GM12892 (cell line): ENCODE measurements around the gene SALL1.

Experiments
- POLR2A ChIP-seq: IDR thresholded peaks from 2 replicates; pipeline ENCODE4 v1.6.1; 2011; ENCODE audit warnings: low read depth, low read length, control low read depth
- POLR2AphosphoS5 ChIP-seq: IDR thresholded peaks from 2 replicates; pipeline ENCODE4 v1.6.1; 2011; ENCODE audit warnings: low read depth, low read length, control low read depth

GRCh38 chr16:51163894-51164566 is 13.0 kb upstream of the SALL1 start:
- TF ChIP-seq POLR2AphosphoS5 (no peak), POLR2A (no peak)
